ENCODE data around the gene FSTL4.

The FSTL4 gene

DNA sequence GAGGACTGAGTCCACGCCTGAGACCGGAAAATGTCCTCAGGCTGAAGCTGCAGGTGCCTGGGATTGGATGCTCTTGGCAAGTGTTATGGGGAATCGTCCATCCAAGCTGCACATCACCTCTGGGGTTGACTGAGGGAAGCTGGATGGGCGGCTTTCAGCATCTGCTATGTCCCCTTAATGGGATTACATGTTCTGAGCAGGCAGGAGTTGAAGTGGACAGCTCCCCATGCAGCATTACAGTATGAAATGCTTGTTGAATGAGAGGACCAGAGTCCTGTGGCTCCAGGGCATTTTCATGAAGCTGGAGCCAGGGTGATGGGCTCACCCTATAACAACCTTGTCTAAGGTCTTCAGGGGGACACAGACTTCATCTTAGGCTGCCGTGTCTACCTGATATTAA, 289.6 kb downstream of the FSTL4 start:
- no peak for DNase-seq (ENCODE audit: low spot score)

DNA sequence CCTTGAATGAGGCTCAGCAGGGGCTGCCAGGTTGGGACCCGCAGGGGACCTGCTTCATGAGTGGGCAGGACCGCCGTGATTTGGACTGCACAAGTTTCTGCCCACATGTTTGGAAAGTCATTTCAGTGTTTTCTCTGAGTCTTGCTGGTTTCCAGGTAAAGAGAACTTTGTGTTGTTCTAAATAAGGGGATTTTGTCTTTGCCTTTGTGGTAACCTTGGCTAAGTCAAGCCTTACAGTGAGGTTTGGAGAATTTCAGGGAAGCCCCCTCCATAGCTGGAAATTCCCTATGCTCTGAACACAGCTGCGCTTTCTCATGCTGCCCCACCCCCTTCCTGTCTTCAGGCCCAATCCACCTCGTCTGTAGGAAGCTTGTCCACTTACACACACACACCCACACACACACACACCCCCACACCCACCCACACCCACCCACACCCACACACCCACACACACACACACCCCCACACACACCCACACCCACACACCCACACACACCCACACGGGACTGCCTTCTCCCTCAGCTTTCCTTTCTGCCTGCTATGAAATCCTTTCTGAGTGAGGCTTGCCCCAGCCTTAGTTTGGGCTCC, 290.4 kb downstream of the FSTL4 start:
- DNase-seq (ENCODE audit: low spot score): no peak

DNA sequence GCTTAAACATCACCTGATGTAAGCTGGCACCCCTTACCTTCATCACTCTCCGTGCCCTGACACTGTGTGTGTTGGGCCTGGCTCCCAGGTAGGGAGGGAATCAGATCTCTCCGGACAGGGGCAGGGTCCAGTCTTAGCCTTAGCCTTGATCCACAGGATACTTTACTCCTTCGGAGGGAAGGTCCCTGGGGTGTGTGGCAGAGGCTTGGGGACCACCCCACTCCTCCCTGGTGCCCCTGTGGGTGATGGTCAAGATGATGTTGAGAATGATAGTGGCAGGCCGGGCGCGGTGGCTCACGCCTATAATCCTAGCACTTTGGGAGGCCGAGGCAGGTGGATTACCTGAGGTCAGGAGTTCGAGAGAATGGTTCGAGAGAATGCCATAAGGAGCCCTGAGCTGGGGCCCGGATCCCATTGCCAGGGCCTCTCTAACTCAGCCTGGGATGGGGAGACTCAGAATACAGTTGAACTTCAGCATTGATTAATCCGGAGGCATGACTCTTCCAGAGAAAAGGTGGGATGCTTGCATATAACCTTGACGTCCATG, 291.0 kb downstream of the FSTL4 start:
- no peak for DNase-seq (ENCODE audit: low spot score)

DNA sequence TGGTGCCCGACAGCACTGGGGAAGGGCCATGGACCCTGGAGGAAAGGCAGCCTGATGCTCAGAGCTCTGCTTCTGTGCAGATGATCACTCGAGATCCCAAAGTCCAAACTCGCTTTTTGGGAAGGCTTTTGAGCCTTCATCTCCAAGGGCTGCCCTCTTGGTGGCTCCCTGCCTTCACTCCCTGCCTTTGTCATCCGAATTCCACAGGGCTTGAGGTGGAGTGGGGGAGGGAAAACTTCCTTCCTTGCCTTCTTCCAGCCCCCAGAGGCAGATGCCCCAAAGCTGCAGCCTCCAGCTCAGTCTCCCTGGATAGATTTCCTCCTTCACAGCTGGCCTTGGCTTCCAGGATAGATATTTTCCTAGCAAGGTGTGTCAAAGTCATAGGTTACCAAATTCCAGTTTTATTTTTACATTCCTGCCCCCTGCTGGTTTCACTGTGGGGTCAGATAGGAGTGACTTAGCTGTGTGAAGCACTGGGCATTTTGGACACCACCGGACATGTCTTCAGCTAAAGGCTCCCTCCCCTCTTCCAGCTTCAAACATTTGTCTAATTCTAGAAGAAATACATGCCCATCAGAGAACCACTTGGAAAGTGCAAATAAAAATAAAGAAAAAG, 292.3 kb downstream of the FSTL4 start:
- no peak for DNase-seq (ENCODE audit: low spot score)

DNA sequence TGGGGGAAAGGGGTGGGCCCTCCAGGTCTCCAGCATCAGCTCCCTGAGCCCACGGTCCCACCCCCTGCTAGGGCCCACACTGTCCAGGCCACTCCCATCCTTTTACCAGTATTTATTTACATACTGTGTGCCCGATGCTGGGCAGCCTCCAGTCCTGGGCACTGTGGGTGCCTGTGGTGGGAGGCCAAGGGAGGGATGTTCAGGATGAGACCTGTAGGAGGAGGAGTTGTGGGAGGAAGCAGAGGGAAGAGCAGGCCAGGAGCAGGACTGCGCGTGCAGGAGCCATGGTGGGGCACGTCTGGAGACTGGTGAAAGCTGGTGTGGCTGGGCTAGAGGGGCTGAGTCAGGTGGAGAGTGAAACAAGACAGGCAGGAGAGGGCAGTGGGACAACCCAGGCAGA, 293.1 kb downstream of the FSTL4 start:
- DNase-seq (ENCODE audit: low spot score): no peak

DNA sequence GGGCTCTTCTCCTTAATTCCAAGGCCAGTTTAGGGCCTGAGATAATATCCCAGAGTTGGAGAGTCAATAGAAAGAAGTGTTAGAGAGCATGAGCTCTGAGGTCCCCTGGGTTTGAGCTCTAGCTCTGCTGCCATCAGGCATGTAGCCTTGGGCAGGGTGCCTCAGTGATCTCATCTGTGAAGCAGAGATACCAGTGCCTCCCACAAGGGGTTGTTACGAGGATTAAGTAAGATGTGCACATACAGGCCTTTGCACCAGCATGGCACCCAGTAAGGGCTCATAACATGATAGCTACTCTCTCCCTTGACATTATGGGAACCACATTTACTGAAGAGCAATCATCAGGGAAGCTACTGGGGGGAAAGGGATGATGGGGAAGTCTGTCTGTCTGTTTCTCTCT, 294.8 kb downstream of the FSTL4 start:
- DNase-seq (ENCODE audit: low spot score): no peak

DNA sequence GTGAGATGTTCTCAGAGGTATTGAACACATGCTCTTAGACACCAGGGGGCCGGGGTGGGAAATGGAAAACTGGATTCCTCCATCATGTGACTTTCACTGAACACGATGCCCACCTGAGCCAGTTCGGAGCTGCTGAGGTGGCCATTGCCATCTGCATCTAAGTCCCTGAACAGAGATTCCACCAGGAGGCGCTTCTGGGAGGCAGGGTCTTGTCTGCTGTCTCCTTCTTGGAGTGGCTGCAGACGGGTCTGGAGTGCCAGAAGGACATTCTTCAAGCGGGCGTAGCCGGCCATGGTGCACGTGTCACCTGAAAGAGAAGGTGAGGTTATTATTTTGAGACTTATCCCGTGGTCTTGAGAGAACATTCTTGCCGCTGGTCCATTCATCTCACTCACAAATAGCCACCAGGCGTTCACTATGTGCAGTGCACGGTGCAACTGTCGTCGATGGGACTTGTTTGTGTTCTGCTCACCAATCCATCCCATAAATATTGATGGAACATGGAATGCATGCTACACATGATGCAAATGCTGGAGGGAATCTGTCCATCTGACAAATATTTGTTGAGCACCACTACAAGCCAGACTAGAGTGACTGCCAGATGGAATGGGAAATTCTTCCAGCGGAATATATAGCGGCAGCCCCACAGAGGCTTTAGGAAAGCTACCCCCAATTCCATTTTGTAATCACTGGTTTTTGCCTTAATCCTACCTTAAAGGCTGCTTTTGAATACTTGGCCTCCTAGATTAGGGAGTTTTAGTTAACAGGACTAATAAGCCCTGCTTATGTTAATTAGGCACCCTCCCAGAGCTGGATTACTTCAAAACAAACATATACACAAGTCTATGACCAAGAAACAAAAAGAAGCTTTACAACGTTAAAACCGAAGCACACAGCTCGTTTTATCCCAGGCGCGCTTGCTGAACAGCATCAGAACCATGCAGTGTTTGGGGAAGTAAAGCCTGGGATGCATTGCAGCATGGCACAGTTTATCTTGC, 295.7 kb downstream of the FSTL4 start:
- DNase-seq (ENCODE audit: low spot score): no peak

DNA sequence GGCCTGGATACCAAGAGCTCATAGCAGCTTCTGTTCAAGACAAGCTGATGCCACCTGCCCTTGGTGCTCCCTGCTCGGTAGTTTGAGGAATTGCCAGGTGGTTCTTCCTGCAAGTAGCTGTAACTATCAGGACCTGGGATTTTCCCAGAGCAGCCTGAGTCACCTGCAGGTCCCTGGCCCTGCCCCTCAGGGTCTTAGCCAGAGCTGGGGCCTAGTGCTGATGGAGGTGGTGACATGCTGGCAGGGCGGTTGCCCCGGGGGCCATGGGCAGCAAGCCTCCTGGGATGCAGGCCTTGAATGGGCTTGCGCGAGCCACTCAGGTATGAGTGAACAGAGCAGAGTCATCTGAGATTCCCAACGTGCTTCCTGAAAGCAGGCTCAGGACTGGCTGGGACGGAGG, 298.3 kb downstream of the FSTL4 start:
- no peak for DNase-seq (ENCODE audit: low spot score)

DNA sequence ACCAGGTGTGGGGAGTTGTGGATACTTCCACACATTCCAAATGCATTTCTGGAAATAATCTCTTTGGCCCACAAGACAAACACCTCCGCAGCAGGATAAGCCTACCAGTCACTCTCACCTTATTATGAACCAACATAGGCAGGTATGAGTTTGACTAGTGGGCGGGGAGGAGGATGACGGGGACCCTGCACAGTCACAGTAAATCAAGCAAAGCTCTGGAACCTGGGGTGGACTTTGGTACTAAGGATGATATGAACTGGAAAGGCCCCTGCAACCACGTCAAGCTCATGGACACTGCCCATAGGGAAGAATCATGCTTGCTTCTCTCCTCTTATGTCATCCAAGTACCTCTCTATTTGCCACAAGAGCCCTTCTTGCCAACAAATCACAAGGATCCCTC, 301.2 kb downstream of the FSTL4 start:
- no peak for DNase-seq (ENCODE audit: low spot score)

DNA sequence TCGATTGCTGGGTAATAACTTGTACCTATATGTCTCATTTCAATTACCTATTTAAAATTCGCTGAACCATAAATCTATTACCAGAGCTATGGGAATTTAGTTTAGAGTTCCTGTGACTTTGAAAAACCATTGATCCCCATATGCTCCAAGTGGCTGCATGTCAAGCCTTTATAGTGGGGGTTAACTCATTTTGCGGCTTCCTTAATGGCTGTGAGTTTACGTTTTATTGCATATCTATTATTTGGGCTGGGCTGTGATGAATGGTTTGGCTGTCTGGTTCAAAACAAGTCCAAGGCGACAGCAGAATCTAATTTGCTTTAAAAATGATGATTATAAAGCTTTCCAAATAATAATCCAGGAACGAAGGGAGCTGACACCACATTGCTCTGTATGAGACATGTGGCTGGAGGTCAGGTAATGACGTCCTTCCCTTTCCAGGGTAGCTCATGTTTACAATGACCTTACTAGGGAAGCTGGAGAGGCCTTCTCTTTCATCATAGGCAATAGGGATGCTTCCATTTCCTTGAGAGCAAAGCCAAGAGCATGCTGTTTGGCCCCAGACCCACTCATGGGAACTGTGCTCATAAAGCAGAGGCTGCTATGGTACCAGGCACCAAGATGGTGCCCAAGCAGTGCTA, 302.2 kb downstream of the FSTL4 start:
- no peak for DNase-seq (ENCODE audit: low spot score)

DNA sequence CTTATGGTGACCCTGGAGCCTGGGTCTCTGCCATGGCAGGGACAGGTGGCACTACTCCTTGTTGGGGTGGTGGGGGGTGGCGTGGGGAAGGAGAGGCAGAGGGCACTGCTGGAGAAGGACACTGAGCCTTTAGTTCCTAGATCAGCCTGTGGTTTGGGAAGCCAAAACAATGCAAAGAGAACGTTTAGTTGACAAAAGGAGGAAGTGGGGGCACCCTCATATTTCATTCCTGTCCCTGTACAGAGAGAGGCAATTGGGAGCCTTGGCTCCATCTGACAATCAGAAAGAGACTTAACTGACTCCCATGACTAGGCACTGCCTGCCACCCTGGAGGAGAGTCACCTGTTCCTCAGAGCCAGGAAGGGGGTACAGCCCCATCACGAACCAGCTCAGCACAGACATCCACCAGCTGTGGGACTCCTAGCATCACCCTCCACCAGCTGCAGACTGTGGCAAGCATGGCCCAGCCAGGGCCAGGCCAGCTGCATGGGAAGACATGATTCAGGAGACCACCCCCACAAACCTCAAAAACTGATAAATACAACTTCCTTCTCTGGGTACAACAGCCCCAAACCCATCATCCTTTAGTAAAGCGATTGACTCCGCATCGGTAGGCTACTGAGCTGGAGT, 303.1 kb downstream of the FSTL4 start:
- no peak for DNase-seq (ENCODE audit: low spot score)

DNA sequence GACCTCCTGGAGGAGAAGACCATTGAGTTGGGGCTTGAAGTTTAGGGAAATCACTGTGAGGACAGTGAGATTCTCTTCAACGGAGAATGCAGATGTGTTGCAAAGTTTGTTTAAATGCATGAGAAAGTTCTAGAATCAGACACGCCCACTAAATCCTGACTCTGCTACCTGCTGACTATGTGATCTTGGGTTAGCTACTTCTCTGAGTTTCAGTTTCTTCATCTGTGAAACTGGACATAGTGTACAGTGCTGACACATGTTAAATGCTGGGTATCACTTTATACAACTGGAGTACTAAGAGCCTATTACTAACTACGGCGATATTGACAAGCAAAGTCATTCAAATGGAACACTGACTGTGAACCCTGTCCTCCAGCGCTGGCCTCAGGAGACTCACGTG, 305.1 kb downstream of the FSTL4 start:
- DNase-seq (ENCODE audit: low spot score): no peak

DNA sequence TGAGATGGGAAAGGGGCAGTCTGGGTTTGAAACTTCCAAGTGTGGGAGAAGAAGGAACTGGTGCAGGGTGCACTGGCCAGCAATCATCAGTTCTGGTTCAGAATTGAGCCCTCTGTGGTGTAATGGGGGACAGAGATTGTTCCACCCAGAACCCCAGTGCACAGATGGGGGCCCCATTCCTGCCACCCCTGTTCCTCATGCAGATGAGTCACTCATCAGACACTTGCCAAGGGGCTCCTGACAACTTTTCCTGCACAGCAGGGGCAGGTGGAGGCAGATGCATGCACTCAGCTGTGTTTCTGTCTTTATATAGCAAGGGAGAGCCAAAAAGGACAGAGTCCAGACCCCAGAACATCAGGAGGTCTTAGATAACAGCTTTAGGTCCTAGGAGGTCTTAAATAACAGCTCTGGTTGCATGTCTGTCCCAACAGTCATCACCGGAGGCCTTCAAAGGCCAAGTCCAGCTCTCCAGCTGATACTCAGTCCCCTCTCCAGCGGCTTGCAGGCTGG, 307.6 kb downstream of the FSTL4 start:
- no peak for DNase-seq (ENCODE audit: low spot score)

DNA sequence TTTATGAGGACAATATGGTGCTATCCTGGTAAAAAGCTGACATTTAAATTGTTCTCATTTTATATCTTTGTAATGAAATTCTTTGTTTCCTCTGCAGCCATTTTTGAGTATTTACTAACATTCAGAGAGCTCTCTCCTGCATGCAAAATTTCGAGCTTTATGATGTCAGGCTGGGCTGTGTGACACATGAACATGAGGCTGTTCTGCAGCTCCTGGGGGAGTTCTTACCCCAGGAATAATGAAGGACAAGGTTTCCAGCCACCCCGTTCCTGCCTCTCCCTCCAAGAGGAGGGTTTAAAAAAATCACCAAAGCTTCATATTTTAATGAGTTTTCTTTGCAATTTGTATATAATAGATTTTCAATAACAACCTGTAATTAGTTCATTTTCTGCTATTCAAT, 308.2 kb downstream of the FSTL4 start:
- DNase-seq (ENCODE audit: low spot score): no peak

DNA sequence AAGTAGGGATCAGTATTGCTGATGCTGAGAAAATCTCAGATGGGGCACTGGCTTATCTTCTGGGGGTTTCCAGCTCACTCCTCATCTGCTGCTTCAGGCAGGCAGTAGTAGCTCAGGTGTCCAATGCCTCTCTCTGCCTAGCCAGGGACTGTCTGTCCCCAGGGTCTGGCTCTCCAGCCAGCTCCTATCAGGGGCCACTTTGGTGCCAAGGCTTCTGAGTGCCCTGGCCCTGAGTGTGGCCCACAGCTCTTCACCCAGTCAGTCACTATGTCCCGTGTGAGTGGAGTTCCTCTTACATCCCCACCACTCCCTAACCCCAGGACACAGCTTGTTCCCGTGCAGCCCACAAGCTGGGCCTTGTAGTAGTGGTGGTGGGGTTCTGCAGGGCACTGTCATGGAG, 309.0 kb downstream of the FSTL4 start:
- DNase-seq (ENCODE audit: low spot score): no peak

DNA sequence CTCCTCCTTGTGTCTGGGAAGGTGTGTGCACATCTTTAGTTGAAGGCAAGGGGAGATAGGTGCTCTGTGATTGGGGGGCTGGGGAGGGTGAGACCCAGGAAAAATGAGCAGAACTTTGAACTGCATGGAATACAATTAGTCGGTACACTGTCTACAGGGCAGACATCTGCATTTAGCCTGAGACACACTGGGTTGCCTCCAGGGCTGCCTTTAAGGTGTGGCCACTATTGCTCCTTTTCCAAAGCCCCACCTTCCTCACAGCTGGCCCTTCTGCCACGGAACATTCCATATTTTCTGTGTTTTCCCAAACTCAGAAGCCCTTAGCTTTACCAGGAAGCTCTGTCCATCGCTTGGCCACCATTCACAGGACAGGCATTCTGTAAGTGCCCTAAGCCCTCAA, 312.6 kb downstream of the FSTL4 start:
- DNase-seq (ENCODE audit: low spot score): no peak

DNA sequence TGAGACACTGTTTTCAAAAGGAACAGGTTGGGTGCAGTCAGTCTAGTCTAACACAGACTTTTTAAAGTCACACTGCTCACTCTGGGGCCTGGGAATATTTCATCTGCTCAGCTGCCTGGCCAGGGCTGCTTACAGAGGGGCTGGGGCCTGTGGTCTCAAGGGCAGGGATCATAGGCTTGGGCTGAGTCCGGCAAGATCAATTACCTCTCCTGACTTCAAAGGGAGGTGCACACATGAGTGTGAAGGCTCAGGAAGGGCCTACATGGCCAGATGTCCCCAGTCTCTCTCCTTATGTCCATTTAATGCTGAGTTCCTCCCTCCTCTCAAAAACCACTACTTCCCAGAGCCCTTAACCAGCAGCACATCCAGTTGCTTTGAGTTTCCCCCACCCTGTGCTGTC, 313.3 kb downstream of the FSTL4 start:
- no peak for DNase-seq (ENCODE audit: low spot score)

DNA sequence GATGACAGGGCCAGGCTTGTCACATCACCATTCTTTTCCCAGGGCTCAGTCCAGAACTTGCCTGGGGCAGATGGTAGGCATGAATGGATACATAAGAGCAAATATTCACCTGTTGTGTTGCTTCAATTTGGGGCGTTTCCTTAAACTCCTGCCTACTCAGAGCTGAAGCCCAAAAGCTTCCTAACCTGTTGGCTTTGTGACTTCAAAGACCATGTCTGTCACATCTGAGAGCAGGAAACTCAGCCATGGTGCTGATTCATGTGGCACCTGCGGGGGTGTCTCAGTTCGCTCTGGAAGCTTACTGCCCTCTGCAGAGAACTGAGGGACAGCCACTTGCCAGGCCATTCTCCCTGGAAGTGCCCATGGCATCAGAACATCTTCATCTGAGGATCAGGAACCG, 313.9 kb downstream of the FSTL4 start:
- no peak for DNase-seq (ENCODE audit: low spot score)

DNA sequence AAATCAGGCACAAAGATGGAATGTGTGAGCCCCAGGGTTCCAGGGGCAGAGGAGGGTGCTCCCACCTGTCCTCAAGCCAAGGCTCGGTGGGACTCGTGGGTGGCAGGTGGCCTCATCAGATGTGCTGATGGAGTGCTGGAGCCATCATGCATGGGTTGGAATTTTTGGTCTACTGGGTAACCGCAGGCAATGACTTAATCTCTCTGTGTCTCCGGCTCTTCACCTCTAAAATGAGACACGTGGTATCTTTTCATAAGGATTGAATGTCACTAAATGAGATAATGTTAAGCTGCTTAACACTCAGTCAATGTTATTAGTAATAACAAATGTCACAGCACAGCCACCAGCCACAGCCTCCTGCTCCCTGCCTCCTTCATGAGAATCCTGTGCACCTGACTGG, 315.0 kb downstream of the FSTL4 start:
- DNase-seq (ENCODE audit: low spot score): no peak

DNA sequence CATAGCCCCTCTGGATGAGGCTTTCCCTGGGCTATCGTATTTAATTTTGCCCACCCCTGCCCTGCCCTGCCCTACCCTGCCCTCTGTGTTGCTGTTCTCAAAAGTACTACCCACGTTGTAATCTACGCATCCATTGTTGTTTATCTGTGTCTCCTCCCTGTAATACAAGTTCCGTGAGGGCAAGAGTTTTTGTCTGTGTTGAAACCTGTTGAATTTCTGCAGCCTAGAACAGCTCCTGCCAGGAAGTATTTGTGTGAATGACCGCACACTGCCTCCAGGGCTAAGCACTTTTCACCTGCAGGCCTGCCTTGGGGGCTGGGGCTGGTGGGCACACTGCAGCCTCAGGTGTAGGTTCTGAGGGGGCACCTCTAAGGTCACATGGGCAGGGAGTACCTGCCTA, 315.7 kb downstream of the FSTL4 start:
- no peak for DNase-seq (ENCODE audit: low spot score)

DNA sequence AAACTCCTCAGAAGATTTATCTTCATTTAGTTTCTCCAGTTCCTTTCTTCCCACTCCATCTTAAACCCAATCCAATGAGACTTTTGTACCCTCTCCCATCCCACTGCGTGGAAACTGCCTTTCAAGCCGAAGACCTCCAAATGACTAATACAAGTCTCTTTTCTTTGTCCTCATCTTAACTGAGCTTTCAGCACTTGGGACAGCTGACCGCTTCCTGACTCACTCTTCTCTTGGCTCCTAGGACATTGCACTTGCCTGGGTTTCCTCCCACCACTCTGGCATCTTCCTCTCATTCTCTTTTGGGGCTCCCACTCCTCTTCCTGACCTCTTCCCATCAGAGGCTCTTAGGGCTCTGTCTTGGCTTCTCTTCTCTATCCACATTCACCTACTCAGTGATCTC, 316.8 kb downstream of the FSTL4 start:
- DNase-seq (ENCODE audit: low spot score): no peak

DNA sequence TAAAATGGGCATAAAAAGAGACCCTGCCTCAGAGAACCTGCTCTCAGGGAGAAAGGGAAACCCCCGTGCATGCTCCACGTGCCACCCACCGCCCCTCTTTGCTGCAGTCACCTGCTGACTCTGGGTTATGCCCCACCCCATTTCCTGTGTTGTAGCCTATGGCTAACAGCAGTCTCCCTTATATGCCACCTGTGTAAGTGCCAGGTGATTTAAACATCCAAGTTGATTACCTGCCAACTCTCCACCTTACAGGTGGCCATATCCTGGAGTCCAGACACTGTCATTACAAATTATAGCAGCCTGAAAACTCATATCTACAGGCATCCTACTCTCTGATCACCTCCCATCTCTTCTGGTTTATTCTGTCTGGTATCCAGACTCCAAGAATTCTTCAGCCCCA, 318.0 kb downstream of the FSTL4 start:
- DNase-seq (ENCODE audit: low spot score): no peak

Data from left forelimb (tissue), 1 donor.